ENCODE data around the gene SYK. TPM values are rescaled to one million over a fixed set of nuclear protein-coding genes. Genes with fewer than 3 reads are reported as not detected.

Gene SYK
- total RNA-seq, 1 experiment from 2014 or later, result 9.0 TPM

DNA sequence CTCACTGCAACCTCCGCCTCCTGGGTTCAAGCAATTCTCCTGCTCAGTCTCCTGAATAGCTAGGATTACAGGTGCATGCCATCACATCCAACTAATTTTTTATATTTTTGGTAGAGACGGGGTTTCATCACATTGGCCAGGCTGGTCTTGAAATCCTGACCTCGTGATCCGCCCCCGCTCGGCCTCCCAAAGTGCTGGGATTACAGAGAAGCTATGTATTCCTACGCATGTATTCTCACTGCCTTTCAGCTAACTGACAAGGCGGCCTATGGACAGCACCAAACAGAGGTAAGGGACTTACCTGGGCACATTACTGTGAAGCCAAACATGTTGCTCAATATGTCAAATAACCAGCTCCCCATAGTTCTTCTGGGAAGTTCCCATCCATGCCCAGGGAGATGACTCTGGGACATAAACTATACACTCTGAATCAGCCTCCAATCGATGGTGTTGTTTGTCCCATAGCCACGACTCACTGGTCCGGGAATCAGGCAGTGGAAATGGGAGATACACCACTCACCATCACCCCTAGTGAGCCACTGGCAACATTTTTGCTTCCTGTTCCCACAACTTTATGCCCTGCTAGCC, 114.6 kb downstream of the SYK start:
- Histone ChIP-seq H3K36me3 (ENCODE audit: control insufficient read depth in 1 of 2, insufficient read depth in 2 of 2, low read length in 2 of 2) (no peaks in the 10 kb centered on the region), H3K9me2 (ENCODE audit: insufficient read depth) (no peaks in the 10 kb centered on the region), H3K27ac (ENCODE audit: low read depth, low read length) (no peak overlapping the region), H3K4me2 (ENCODE audit: low read length) (no peak overlapping the region), H4K20me1 (ENCODE audit: insufficient read depth) (no peaks in the 10 kb centered on the region), H3K79me2 (ENCODE audit: insufficient read depth, low read length) (no peaks in the 10 kb centered on the region), H3K4me1 (ENCODE audit: control insufficient read depth in 1 of 2, insufficient read depth in 2 of 2, low read length in 2 of 2) (no peaks in the 10 kb centered on the region), H2AFZ (ENCODE audit: low read depth, low read length, poor library complexity, severe bottlenecking) (no peak overlapping the region), H3K9ac (ENCODE audit: low read length) (no peak overlapping the region), H3K4me3 (replicated peaks in 1 of 2; ENCODE audit: low read depth in 1 of 2, low read length in 2 of 2) (no peak overlapping the region), H3K9me3 (ENCODE audit: control insufficient read depth in 1 of 2, insufficient read depth in 1 of 2, low read depth in 1 of 2, low read length in 2 of 2) (no peaks in the 10 kb centered on the region), H3K27me3 (ENCODE audit: insufficient read depth, low read length) (no peaks in the 10 kb centered on the region)
- no peak for DNase-seq (ENCODE audit: low read depth, low spot score)
- BruUV-seq (replicated peaks), result no TSS peak
- ChIA-PET POLR2A (no interaction called here), CTCF (interaction anchor here (0.7 to 3.9 kb wide), 14 partner anchors 10 to 1038 kb away, joined by 3 to 62 read pairs (median 5); partner anchors contain the start of gene NFIL3), RAD21 (ENCODE audit: low non-redundant PET in 1 of 2, low total read pairs in 2 of 2, uncharacterized antibody in 2 of 2, unreplicated experiment in 2 of 2) (interaction anchor here (1.1 to 2.2 kb wide), 4 partner anchors 510 to 811 kb away, joined by 4 to 20 read pairs (median 8); no protein-coding TSS in a partner anchor)
- no peak for ATAC-seq
- intact Hi-C loops (cut with micrococcal nuclease), result no loop called here
- TF ChIP-seq CBX3 (IDR thresholded peaks at IDR 0.05; ENCODE audit: low read depth) (no peak), SIN3A (IDR thresholded peaks at IDR 0.05; ENCODE audit: low read depth) (no peak), ZFX (IDR thresholded peaks at IDR 0.05) (no peak), FOSL1 (IDR thresholded peaks at IDR 0.05; ENCODE audit: low read depth) (no peak), EGR1 (IDR thresholded peaks at IDR 0.05; ENCODE audit: low read depth) (no peak), ZNF274 (IDR thresholded peaks at IDR 0.05; ENCODE audit: low read depth, low read length) (no peak), CEBPB (IDR thresholded peaks at IDR 0.05; ENCODE audit: low read depth) (no peak), TCF7L2 (IDR thresholded peaks at IDR 0.05; ENCODE audit: borderline replicate concordance, extremely low read depth, insufficient read depth, insufficient read length) (no peak), POLR2A (IDR thresholded peaks at IDR 0.05; ENCODE audit: borderline replicate concordance, extremely low read depth, insufficient read depth, insufficient read length) (no peak), RAD21 (IDR thresholded peaks at IDR 0.05; ENCODE audit: low read depth) (no peak), EZH2 (IDR thresholded peaks at IDR 0.05) (no peak), POLR2AphosphoS5 (IDR thresholded peaks at IDR 0.05; ENCODE audit: low read depth, low read length) (no peak), SRF (IDR thresholded peaks at IDR 0.05; ENCODE audit: low read depth) (no peak)
- TF ChIP-seq, protein P1, sequence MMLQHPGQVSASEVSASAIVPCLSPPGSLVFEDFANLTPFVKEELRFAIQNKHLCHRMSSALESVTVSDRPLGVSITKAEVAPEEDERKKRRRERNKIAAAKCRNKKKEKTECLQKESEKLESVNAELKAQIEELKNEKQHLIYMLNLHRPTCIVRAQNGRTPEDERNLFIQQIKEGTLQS (IDR thresholded peaks at IDR 0.05), result no peak
- TF ChIP-seq, protein P2, sequence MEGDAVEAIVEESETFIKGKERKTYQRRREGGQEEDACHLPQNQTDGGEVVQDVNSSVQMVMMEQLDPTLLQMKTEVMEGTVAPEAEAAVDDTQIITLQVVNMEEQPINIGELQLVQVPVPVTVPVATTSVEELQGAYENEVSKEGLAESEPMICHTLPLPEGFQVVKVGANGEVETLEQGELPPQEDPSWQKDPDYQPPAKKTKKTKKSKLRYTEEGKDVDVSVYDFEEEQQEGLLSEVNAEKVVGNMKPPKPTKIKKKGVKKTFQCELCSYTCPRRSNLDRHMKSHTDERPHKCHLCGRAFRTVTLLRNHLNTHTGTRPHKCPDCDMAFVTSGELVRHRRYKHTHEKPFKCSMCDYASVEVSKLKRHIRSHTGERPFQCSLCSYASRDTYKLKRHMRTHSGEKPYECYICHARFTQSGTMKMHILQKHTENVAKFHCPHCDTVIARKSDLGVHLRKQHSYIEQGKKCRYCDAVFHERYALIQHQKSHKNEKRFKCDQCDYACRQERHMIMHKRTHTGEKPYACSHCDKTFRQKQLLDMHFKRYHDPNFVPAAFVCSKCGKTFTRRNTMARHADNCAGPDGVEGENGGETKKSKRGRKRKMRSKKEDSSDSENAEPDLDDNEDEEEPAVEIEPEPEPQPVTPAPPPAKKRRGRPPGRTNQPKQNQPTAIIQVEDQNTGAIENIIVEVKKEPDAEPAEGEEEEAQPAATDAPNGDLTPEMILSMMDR (IDR thresholded peaks at IDR 0.05 in 2 of 3, conservative IDR thresholded peaks at IDR 0.05 in 1 of 3; ENCODE audit: borderline replicate concordance in 1 of 3, insufficient read depth in 1 of 3, low read depth in 2 of 3, low read length in 2 of 3), result no peak

Measured in HCT116 (cell line).